Panc1 (cell line): Measurements from ENCODE around the gene CIAO1.

Source experiments
- POLR2AphosphoS5 ChIP-seq: IDR thresholded peaks from 2 replicates; pipeline ENCODE4 v1.6.1; 2012; ENCODE audit warnings: mild to moderate bottlenecking, low read depth, low read length, moderate library complexity
- SIN3A ChIP-seq: IDR thresholded peaks from 2 replicates; pipeline ENCODE4 v1.6.1; 2012; ENCODE audit warnings: low read depth, mild to moderate bottlenecking, low read length, moderate library complexity, borderline replicate concordance; ENCODE audit not compliant: insufficient read depth
- TCF7L2 ChIP-seq: IDR thresholded peaks from 2 replicates; pipeline ENCODE4 v1.6.1; 2011; ENCODE audit warnings: mild to moderate bottlenecking, low read depth, low read length, inconsistent platforms
- TF ChIP-seq, protein P1 (sequence below): fragments of 450-650 bp; IDR thresholded peaks from 2 replicates; pipeline ENCODE4 v1.5.1; 2017; ENCODE audit warnings: mild to moderate bottlenecking
- TF ChIP-seq, protein P2 (sequence below), 2 experiments: IDR thresholded peaks; 2 replicates each; pipeline ENCODE4 v1.6.1; 2011 to 2012; ENCODE audit warnings: low read depth in 2 of 2, control low read depth in 1 of 2, low read length in 1 of 2, mild to moderate bottlenecking in 1 of 2, moderate library complexity in 1 of 2; ENCODE audit not compliant: insufficient read depth in 1 of 2

DNA sequence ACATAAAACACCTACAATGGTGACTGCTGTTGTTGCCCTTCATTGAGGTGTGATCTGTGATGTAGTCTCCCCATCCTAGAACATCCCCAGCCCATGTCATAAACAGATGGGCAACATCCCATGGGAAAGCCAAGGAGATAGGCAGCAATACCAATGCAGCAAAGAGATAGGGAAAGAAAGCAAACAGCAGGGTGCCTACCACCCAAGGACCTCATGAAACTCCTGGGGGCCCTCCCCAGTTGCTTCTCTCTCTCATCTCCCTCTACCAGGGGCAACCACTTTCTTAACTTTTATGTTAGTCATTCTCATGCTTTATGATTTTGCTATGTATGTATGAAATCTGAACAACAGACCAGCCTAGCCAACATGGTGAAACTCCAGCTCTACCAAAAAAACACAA is 51.0 kb downstream of the CIAO1 start:
- TF ChIP-seq, protein P1, sequence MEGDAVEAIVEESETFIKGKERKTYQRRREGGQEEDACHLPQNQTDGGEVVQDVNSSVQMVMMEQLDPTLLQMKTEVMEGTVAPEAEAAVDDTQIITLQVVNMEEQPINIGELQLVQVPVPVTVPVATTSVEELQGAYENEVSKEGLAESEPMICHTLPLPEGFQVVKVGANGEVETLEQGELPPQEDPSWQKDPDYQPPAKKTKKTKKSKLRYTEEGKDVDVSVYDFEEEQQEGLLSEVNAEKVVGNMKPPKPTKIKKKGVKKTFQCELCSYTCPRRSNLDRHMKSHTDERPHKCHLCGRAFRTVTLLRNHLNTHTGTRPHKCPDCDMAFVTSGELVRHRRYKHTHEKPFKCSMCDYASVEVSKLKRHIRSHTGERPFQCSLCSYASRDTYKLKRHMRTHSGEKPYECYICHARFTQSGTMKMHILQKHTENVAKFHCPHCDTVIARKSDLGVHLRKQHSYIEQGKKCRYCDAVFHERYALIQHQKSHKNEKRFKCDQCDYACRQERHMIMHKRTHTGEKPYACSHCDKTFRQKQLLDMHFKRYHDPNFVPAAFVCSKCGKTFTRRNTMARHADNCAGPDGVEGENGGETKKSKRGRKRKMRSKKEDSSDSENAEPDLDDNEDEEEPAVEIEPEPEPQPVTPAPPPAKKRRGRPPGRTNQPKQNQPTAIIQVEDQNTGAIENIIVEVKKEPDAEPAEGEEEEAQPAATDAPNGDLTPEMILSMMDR, result no peak
- TF ChIP-seq POLR2AphosphoS5 (no peak), SIN3A (no peak), TCF7L2 (no peak)
- TF ChIP-seq, protein P2, sequence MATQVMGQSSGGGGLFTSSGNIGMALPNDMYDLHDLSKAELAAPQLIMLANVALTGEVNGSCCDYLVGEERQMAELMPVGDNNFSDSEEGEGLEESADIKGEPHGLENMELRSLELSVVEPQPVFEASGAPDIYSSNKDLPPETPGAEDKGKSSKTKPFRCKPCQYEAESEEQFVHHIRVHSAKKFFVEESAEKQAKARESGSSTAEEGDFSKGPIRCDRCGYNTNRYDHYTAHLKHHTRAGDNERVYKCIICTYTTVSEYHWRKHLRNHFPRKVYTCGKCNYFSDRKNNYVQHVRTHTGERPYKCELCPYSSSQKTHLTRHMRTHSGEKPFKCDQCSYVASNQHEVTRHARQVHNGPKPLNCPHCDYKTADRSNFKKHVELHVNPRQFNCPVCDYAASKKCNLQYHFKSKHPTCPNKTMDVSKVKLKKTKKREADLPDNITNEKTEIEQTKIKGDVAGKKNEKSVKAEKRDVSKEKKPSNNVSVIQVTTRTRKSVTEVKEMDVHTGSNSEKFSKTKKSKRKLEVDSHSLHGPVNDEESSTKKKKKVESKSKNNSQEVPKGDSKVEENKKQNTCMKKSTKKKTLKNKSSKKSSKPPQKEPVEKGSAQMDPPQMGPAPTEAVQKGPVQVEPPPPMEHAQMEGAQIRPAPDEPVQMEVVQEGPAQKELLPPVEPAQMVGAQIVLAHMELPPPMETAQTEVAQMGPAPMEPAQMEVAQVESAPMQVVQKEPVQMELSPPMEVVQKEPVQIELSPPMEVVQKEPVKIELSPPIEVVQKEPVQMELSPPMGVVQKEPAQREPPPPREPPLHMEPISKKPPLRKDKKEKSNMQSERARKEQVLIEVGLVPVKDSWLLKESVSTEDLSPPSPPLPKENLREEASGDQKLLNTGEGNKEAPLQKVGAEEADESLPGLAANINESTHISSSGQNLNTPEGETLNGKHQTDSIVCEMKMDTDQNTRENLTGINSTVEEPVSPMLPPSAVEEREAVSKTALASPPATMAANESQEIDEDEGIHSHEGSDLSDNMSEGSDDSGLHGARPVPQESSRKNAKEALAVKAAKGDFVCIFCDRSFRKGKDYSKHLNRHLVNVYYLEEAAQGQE (IDR thresholded peaks at IDR 0.05; ENCODE audit: insufficient read depth in 1 of 2, low read depth in 2 of 2, low read length in 1 of 2), result no peak
